Right lobe of liver (tissue), 6 donors: ENCODE data around the gene ERVW-1. TPM values are rescaled to one million over a fixed set of nuclear protein-coding genes. Genes with fewer than 3 reads are reported as not detected.

ENCODE experiments used
- ATAC-seq, 4 donors: fragments of 200-7000 bp; cut with Tn5 transposase; one replicate each; pipeline ENCODE4 v1.9.1; 2020; ENCODE audit warnings: mild to moderate bottlenecking in 4 of 4, moderate library complexity in 4 of 4
- DNase-seq, 3 donors: peaks; one replicate each; pipeline ENCODE4 v3.0.0-alpha.2; 2020
- H3K27ac ChIP-seq, 3 donors: fragments of 200-600 bp; one replicate each; pipeline ENCODE4 v1.8.0; 2022
- H3K27me3 ChIP-seq, 2 donors: fragments of 200-600 bp; one replicate each; pipeline ENCODE4 v1.8.0; 2022
- H3K36me3 ChIP-seq, 4 donors: fragments of 200-600 bp; sonication (generic) in 1 of 4; one replicate each; pipeline versions ENCODE4 v1.5.1 to v1.8.0; 2017 to 2022; ENCODE audit warnings: control low read depth in 1 of 4
- H3K4me1 ChIP-seq, 4 donors: fragments of 200-600 bp; sonication (generic) in 1 of 4; one replicate each; pipeline versions ENCODE4 v1.5.1 to v1.8.0; 2017 to 2022; ENCODE audit warnings: control low read depth in 1 of 4
- H3K4me3 ChIP-seq, 3 donors: fragments of 200-600 bp; one replicate each; pipeline ENCODE4 v1.8.0; 2022
- H3K9me3 ChIP-seq, 4 donors: fragments of 200-600 bp; sonication (generic) in 1 of 4; one replicate each; pipeline versions ENCODE4 v1.5.1 to v1.8.0; 2017 to 2022; ENCODE audit warnings: control low read depth in 1 of 4
- CTCF ChIP-seq, 4 donors: fragments of 200-600 bp in 3 of 4; fragments of 450-650 bp in 1 of 4; IDR thresholded peaks; one replicate each; pipeline versions ENCODE4 v1.5.1 to v1.8.0; 2016 to 2022; ENCODE audit warnings: antibody characterized with exemption in 4 of 4, mild to moderate bottlenecking in 2 of 4
- POLR2A ChIP-seq: fragments of 450-650 bp; IDR thresholded peaks from one replicate; pipeline ENCODE4 v1.6.1; 2017; ENCODE audit warnings: antibody characterized with exemption, mild to moderate bottlenecking
- WGBS: methylation state at CpG from one replicate; pipeline ENCODE4 v1.1.6; 2018; ENCODE audit warnings: low coverage, low lambda C conversion rate; ENCODE audit not compliant: insufficient coverage; ENCODE audit errors: missing lambda C conversion rate; 5-methylcytosine and 5-hydroxymethylcytosine counted together
- intact Hi-C, 2 donors: fragments of 100-400 bp; cut with DNase I; formaldehyde crosslinking; loops; one replicate each; pipeline versions ENCODE4 v1.11.2 to v1.14.1; 2022
- total RNA-seq, 6 experiments: library from RNA; depleted of rRNA in 2 of 6; stranded (reverse); fragments of >200 nt in 2 of 6; fragmentation: NEBNext Ultra II Directional in 3 of 6; extraction: Animal tissue kit (Norgen Biotek cat#: 25700) in 3 of 6; gene quantifications; one replicate each; pipeline versions ENCODE4 v1.1.0 to v1.2.4, GENCODE V29; 2016 to 2023
- donor health status: DM: no; HTN: yes; CAD: no.
- donor health status: DM: no; HTN: no; CAD: no.
- donor health status: DM: no; HTN: no; CAD: no.
- donor health status: DM: no; HTN: yes; CAD: no.
- donor health status: DM: no; HTN: yes; CAD: no.

The ERVW-1 gene
- total RNA-seq, 6 experiments from 2014 or later = not detected

GRCh38 chr7:92460510-92460909, 17.2 kb downstream of the ERVW-1 start:
- no peak for DNase-seq
- H3K4me3 ChIP-seq = no peak overlapping the region
- H3K36me3 ChIP-seq = peaks cover 4 to 27% (median 14%) of the 10 kb centered on the region in 4 donors
- ATAC-seq = no peak
- TF ChIP-seq CTCF (IDR thresholded peaks at IDR 0.05) (no peak), POLR2A (no peak)
- 81% methylated on average over 4 of the region's 4 CpGs for WGBS
- intact Hi-C loops = no loop called here
- H3K9me3 ChIP-seq = no peaks in the 10 kb centered on the region
- H3K27me3 ChIP-seq = no peaks in the 10 kb centered on the region
- H3K27ac ChIP-seq = no peak overlapping the region
- H3K4me1 ChIP-seq = peaks cover 0 to 7% (median 0%) of the 10 kb centered on the region in 4 donors

- H3K27me3 ChIP-seq = no peaks in the 10 kb centered on the region
These were observed 17.6 kb downstream of the ERVW-1 start for GRCh38 chr7:92460109-92460508.

GRCh38 chr7:92456236-92456635, 21.5 kb downstream of the ERVW-1 start:
- peaks cover 4 to 66% (median 22%) of the 10 kb centered on the region in 4 donors for H3K36me3 ChIP-seq
- intact Hi-C loops = no loop called here
- DNase-seq = no peak
- TF ChIP-seq POLR2A (no peak), CTCF (IDR thresholded peaks at IDR 0.05) (no peak)
- no peaks in the 10 kb centered on the region for H3K27me3 ChIP-seq
- no peak overlapping the region for H3K27ac ChIP-seq
- H3K4me3 ChIP-seq = no peak overlapping the region
- peaks cover 0 to under 1% (median 0%) of the 10 kb centered on the region in 4 donors for H3K4me1 ChIP-seq
- WGBS = 83% methylated on average over 1 of the region's 2 CpGs
- ATAC-seq = no peak
- no peaks in the 10 kb centered on the region for H3K9me3 ChIP-seq

More at GRCh38 chr7:92460109-92460508, 17.6 kb downstream of the ERVW-1 start:
- Histone ChIP-seq H3K36me3 (peaks cover 4 to 30% (median 15%) of the 10 kb centered on the region in 4 donors), H3K9me3 (no peaks in the 10 kb centered on the region), H3K4me1 (peaks cover 0 to 7% (median 0%) of the 10 kb centered on the region in 4 donors), H3K27ac (no peak overlapping the region), H3K4me3 (no peak overlapping the region)
- TF ChIP-seq CTCF (IDR thresholded peaks at IDR 0.05) (no peak), POLR2A (no peak)
- ATAC-seq = no peak
- intact Hi-C loops = no loop called here
- 60% methylated on average over 2 of the region's 2 CpGs for WGBS
- DNase-seq = no peak

GRCh38 chr7:92451645-92452044, 26.1 kb downstream of the ERVW-1 start:
- no peaks in the 10 kb centered on the region for H3K27me3 ChIP-seq
- no peaks in the 10 kb centered on the region for H3K9me3 ChIP-seq
- DNase-seq (no peak), ATAC-seq (no peak)
- 97% methylated on average over 2 of the region's 2 CpGs for WGBS
- TF ChIP-seq CTCF (IDR thresholded peaks at IDR 0.05) (no peak), POLR2A (no peak)
- no peak overlapping the region for H3K27ac ChIP-seq
- H3K4me1 ChIP-seq = peaks cover 0 to 5% (median 0%) of the 10 kb centered on the region in 4 donors
- H3K36me3 ChIP-seq = peaks cover 2 to 70% (median 20%) of the 10 kb centered on the region in 4 donors
- H3K4me3 ChIP-seq = no peak overlapping the region
- intact Hi-C loops = no loop called here
